SU-DHL-6 (cell line): ENCODE measurements around the gene SLC26A2.

Experiments used
- H2AFZ ChIP-seq: fragments of 200-600 bp; sonication (generic); 2 replicates; pipeline ENCODE4 v1.6.1; 2014; ENCODE audit warnings: low read depth, mild to moderate bottlenecking, moderate library complexity, mixed read lengths, antibody characterized with exemption, low read length; ENCODE audit not compliant: severe bottlenecking
- H3F3A ChIP-seq: fragments of 200-600 bp; shearing (Covaris generic); 2 replicates; pipeline ENCODE4 v1.6.0; 2016; ENCODE audit warnings: antibody characterized with exemption, mild to moderate bottlenecking; ENCODE audit not compliant: insufficient read depth
- H3K27ac ChIP-seq: fragments of 200-600 bp; sonication (generic); 2 replicates; pipeline ENCODE4 v1.5.1; 2016; ENCODE audit warnings: low read depth, mild to moderate bottlenecking, low read length, moderate library complexity, mixed read lengths
- H3K27me3 ChIP-seq: fragments of 200-600 bp; sonication (generic), shearing (Covaris generic); 2 replicates; pipeline ENCODE4 v1.6.0; 2014; ENCODE audit warnings: mild to moderate bottlenecking, low read length
- H3K36me3 ChIP-seq: fragments of 200-600 bp; sonication (generic); 2 replicates; pipeline ENCODE4 v1.6.1; 2014; ENCODE audit warnings: mild to moderate bottlenecking, low read length, mixed read lengths
- H3K4me2 ChIP-seq: fragments of 300-600, 200-600 bp; shearing (Covaris generic), sonication (generic); 2 replicates; pipeline ENCODE4 v1.6.0; 2014; ENCODE audit warnings: low read length, low read depth, mild to moderate bottlenecking; ENCODE audit not compliant: poor library complexity, severe bottlenecking
- H3K4me3 ChIP-seq: fragments of 200-600 bp; sonication (generic); 2 replicates; pipeline ENCODE4 v1.5.1; 2014; ENCODE audit warnings: antibody characterized with exemption, low read length, mild to moderate bottlenecking, mixed read lengths; ENCODE audit not compliant: insufficient read depth, poor library complexity, severe bottlenecking
- H3K79me2 ChIP-seq: fragments of 200-600 bp; sonication (generic); 2 replicates; pipeline ENCODE4 v1.6.1; 2014; ENCODE audit warnings: mild to moderate bottlenecking, low read length, moderate library complexity; ENCODE audit not compliant: insufficient read depth
- H3K9ac ChIP-seq: fragments of 200-600 bp; sonication (generic); 2 replicates; pipeline ENCODE4 v1.7.0; 2014; ENCODE audit warnings: mild to moderate bottlenecking, low read length
- H3K9me2 ChIP-seq: fragments of 200-600 bp; sonication (generic); replicated peaks from 2 replicates; pipeline ENCODE4 v1.6.1; 2014; ENCODE audit warnings: low read length; ENCODE audit not compliant: insufficient read depth
- H3K9me3 ChIP-seq: fragments of 200-600 bp; sonication (generic); 2 replicates; pipeline ENCODE4 v1.6.1; 2014; ENCODE audit warnings: low read length, mixed read lengths; ENCODE audit not compliant: insufficient read depth
- H4K20me1 ChIP-seq: fragments of 200-600 bp; sonication (generic); 2 replicates; pipeline ENCODE4 v1.6.1; 2014; ENCODE audit warnings: low read depth, mild to moderate bottlenecking, antibody characterized with exemption, low read length, moderate library complexity, mixed read lengths
- CTCF ChIP-seq: fragments of 200-600 bp; sonication (generic); IDR thresholded peaks from one replicate; pipeline ENCODE4 v1.5.1; 2017; ENCODE audit warnings: antibody characterized with exemption, mild to moderate bottlenecking, low read length, moderate library complexity; ENCODE audit not compliant: insufficient read depth, poor library complexity, severe bottlenecking
- EZH2phosphoT487 ChIP-seq: fragments of 200-600 bp; sonication (generic), shearing (Covaris generic); conservative IDR thresholded peaks from 2 replicates; pipeline ENCODE4 v1.6.1; 2018; ENCODE audit warnings: mild to moderate bottlenecking, antibody characterized with exemption, low read length, moderate library complexity, mixed read lengths

SLC26A2 gene

GRCh38 chr5:149951138-149951749, 9.3 kb upstream of the SLC26A2 start:
- no peak overlapping the region for H3K9ac ChIP-seq
- no peaks in the 10 kb centered on the region for H4K20me1 ChIP-seq
- no peaks in the 10 kb centered on the region for H3K79me2 ChIP-seq
- no peaks in the 10 kb centered on the region for H3F3A ChIP-seq
- H3K4me2 ChIP-seq: no peak overlapping the region
- no peak overlapping the region for H3K4me3 ChIP-seq
- H3K9me2 ChIP-seq: no peaks in the 10 kb centered on the region
- H3K27me3 ChIP-seq: no peaks in the 10 kb centered on the region
- H2AFZ ChIP-seq: no peak overlapping the region
- TF ChIP-seq EZH2phosphoT487 (no peak), CTCF (no peak)
- H3K27ac ChIP-seq: no peak overlapping the region
- H3K9me3 ChIP-seq: no peaks in the 10 kb centered on the region
- H3K36me3 ChIP-seq: no peaks in the 10 kb centered on the region

GRCh38 chr5:149953436-149954121, 7.0 kb upstream of the SLC26A2 start:
- no peaks in the 10 kb centered on the region for H3K79me2 ChIP-seq
- H3K9ac ChIP-seq: no peak overlapping the region
- no peak overlapping the region for H3K4me3 ChIP-seq
- H3K27ac ChIP-seq: no peak overlapping the region
- H3K4me2 ChIP-seq: no peak overlapping the region
- H3K36me3 ChIP-seq: no peaks in the 10 kb centered on the region
- no peaks in the 10 kb centered on the region for H3F3A ChIP-seq
- no peak overlapping the region for H2AFZ ChIP-seq
- no peaks in the 10 kb centered on the region for H3K9me2 ChIP-seq
- H4K20me1 ChIP-seq: no peaks in the 10 kb centered on the region
- no peaks in the 10 kb centered on the region for H3K9me3 ChIP-seq
- H3K27me3 ChIP-seq: no peaks in the 10 kb centered on the region
- TF ChIP-seq EZH2phosphoT487 (no peak), CTCF (no peak)

- TF ChIP-seq CTCF: no peak
- no peak for TF ChIP-seq EZH2phosphoT487
- H3K27me3 ChIP-seq: no peaks in the 10 kb centered on the region
- H3K27ac ChIP-seq: no peak overlapping the region
- no peaks in the 10 kb centered on the region for H4K20me1 ChIP-seq
- no peaks in the 10 kb centered on the region for H3K9me2 ChIP-seq
- no peak overlapping the region for H3K4me2 ChIP-seq
- H3F3A ChIP-seq: peaks cover 7% of the 10 kb centered on the region; the same call in 1 of the 2 replicates
- no peak overlapping the region for H2AFZ ChIP-seq
- no peaks in the 10 kb centered on the region for H3K9me3 ChIP-seq
- H3K9ac ChIP-seq: no peak overlapping the region
- H3K79me2 ChIP-seq: no peaks in the 10 kb centered on the region
- no peaks in the 10 kb centered on the region for H3K36me3 ChIP-seq
- no peak overlapping the region for H3K4me3 ChIP-seq
Observed at GRCh38 chr5:149954798-149955197, 5.8 kb upstream of the SLC26A2 start.
